Trophoblast cell (in vitro differentiated cells and primary cell): ENCODE data around the gene KDM4B.
"Not testable (repeated sequence)": the region's sequence is repeated elsewhere in the genome, so short reads cannot be mapped to it uniquely, and the experiment has no call there.

ENCODE experiments used
- DNase-seq, 2 donors: peaks; one replicate each; pipeline ENCODE4 v3.0.0-alpha.2; 2016
- H2AFZ ChIP-seq: 2 replicates; pipeline ENCODE4 v1.6.1; 2013; ENCODE audit warnings: low read length, moderate library complexity, mild to moderate bottlenecking; ENCODE audit not compliant: insufficient read depth, poor library complexity
- H2AK5ac ChIP-seq: 2 replicates; pipeline ENCODE4 v1.6.1; 2013; ENCODE audit warnings: mild to moderate bottlenecking, low read length
- H2BK120ac ChIP-seq: 2 replicates; pipeline ENCODE4 v1.6.1; 2013; ENCODE audit warnings: low read length, mild to moderate bottlenecking, moderate library complexity; ENCODE audit not compliant: insufficient read depth, poor library complexity
- H2BK12ac ChIP-seq: 2 replicates; pipeline ENCODE4 v1.6.1; 2013; ENCODE audit warnings: mild to moderate bottlenecking, low read length, moderate library complexity
- H2BK5ac ChIP-seq: 2 replicates; pipeline ENCODE4 v1.6.1; 2013; ENCODE audit warnings: low read length, low read depth, moderate library complexity, mild to moderate bottlenecking; ENCODE audit not compliant: poor library complexity
- H3K14ac ChIP-seq: 2 replicates; pipeline ENCODE4 v1.6.1; 2013; ENCODE audit warnings: mild to moderate bottlenecking, low read length
- H3K18ac ChIP-seq: 2 replicates; pipeline ENCODE4 v1.6.1; 2013; ENCODE audit warnings: mild to moderate bottlenecking, low read length
- H3K23ac ChIP-seq: 2 replicates; pipeline ENCODE4 v1.6.1; 2013; ENCODE audit warnings: low read length
- H3K27ac ChIP-seq: 2 replicates; pipeline ENCODE4 v1.5.1; 2013; ENCODE audit warnings: low read depth, mild to moderate bottlenecking, inconsistent platforms, low read length, moderate library complexity
- H3K27me3 ChIP-seq: 2 replicates; pipeline ENCODE4 v1.6.1; 2013; ENCODE audit warnings: inconsistent platforms, mild to moderate bottlenecking, low read length, moderate library complexity; ENCODE audit not compliant: insufficient read depth
- H3K36me3 ChIP-seq, 2 experiments: 1 replicate in 1 of 2; 2 replicates in 1 of 2; pipeline ENCODE4 v1.6.1; 2013; ENCODE audit warnings: low read length in 2 of 2, mild to moderate bottlenecking in 2 of 2, moderate library complexity in 1 of 2; ENCODE audit not compliant: insufficient read depth in 2 of 2, control insufficient read depth in 1 of 2
- H3K4ac ChIP-seq: 2 replicates; pipeline ENCODE4 v1.6.1; 2013; ENCODE audit warnings: low read depth, mild to moderate bottlenecking, low read length, moderate library complexity
- H3K4me1 ChIP-seq, 2 experiments: 1 replicate in 1 of 2; 2 replicates in 1 of 2; pipeline ENCODE4 v1.6.1; 2013; ENCODE audit warnings: low read length in 2 of 2, mild to moderate bottlenecking in 2 of 2, moderate library complexity in 1 of 2; ENCODE audit not compliant: insufficient read depth in 2 of 2, control insufficient read depth in 1 of 2
- H3K4me2 ChIP-seq: 2 replicates; pipeline ENCODE4 v1.6.1; 2013; ENCODE audit warnings: inconsistent platforms, mild to moderate bottlenecking, low read length, moderate library complexity
- H3K4me3 ChIP-seq: 2 replicates; pipeline ENCODE4 v1.5.1; 2013; ENCODE audit warnings: mild to moderate bottlenecking, low read depth, low read length, inconsistent platforms
- H3K79me1 ChIP-seq: one replicate; pipeline ENCODE4 v1.6.1; 2013; ENCODE audit warnings: low read length
- H3K79me2 ChIP-seq: 2 replicates; pipeline ENCODE4 v1.6.1; 2013; ENCODE audit warnings: low read length, mild to moderate bottlenecking; ENCODE audit not compliant: control insufficient read depth, insufficient read depth, poor library complexity
- H3K9ac ChIP-seq: 2 replicates; pipeline ENCODE4 v1.6.1; 2013; ENCODE audit warnings: mild to moderate bottlenecking, low read length
- H3K9me3 ChIP-seq: 2 replicates; pipeline ENCODE4 v1.6.1; 2013; ENCODE audit warnings: low read depth, mild to moderate bottlenecking, control low read depth, inconsistent platforms, low read length; ENCODE audit not compliant: insufficient read depth
- H4K12ac ChIP-seq: 2 replicates; pipeline ENCODE4 v1.6.1; 2013; ENCODE audit warnings: low read depth, mild to moderate bottlenecking, low read length, moderate library complexity
- H4K8ac ChIP-seq: 2 replicates; pipeline ENCODE4 v1.6.1; 2013; ENCODE audit warnings: low read depth, mild to moderate bottlenecking, low read length, moderate library complexity
- H4K91ac ChIP-seq: one replicate; pipeline ENCODE4 v1.6.1; 2013; ENCODE audit warnings: low read depth, mild to moderate bottlenecking, low read length, moderate library complexity
- WGBS: extraction: QIAGEN DNeasy Blood & Tissue Kit; methylation state at CpG from one replicate; pipeline ENCODE4 v1.1.7; 2013; ENCODE audit warnings: missing lambda C conversion rate; ENCODE audit not compliant: insufficient read length, insufficient coverage; ENCODE audit errors: extremely low coverage; 5-methylcytosine and 5-hydroxymethylcytosine counted together

Gene KDM4B

GRCh38 chr19:5155586-5156210, 186.8 kb downstream of the KDM4B start:
- H2BK5ac ChIP-seq, result no peak overlapping the region
- H2BK12ac ChIP-seq, result no peak overlapping the region
- H3K18ac ChIP-seq, result no peak overlapping the region
- H2AK5ac ChIP-seq, result no peak overlapping the region
- no peak for DNase-seq
- no peak overlapping the region for H3K14ac ChIP-seq
- no peak overlapping the region for H3K4me3 ChIP-seq
- H3K79me1 ChIP-seq, result no peaks in the 10 kb centered on the region
- no peaks in the 10 kb centered on the region for H3K27me3 ChIP-seq
- H4K12ac ChIP-seq, result no peak overlapping the region
- no peak overlapping the region for H4K8ac ChIP-seq
- H3K36me3 ChIP-seq, result peaks cover 6 to 14% of the 10 kb centered on the region in 2 experiments
- H3K9me3 ChIP-seq, result peaks cover 6% of the 10 kb centered on the region
- H3K4me2 ChIP-seq, result no peak overlapping the region
- H3K27ac ChIP-seq, result no peak overlapping the region
- H3K23ac ChIP-seq, result no peak overlapping the region
- no peak overlapping the region for H3K4ac ChIP-seq
- H3K4me1 ChIP-seq, result no peaks in the 10 kb centered on the region
- no CpG with 5 or more reads among the region's 10 CpGs for WGBS
- no peak overlapping the region for H4K91ac ChIP-seq
- H2AFZ ChIP-seq, result no peak overlapping the region
- no peak overlapping the region for H2BK120ac ChIP-seq
- no peak overlapping the region for H3K9ac ChIP-seq
- no peaks in the 10 kb centered on the region for H3K79me2 ChIP-seq

DNA sequence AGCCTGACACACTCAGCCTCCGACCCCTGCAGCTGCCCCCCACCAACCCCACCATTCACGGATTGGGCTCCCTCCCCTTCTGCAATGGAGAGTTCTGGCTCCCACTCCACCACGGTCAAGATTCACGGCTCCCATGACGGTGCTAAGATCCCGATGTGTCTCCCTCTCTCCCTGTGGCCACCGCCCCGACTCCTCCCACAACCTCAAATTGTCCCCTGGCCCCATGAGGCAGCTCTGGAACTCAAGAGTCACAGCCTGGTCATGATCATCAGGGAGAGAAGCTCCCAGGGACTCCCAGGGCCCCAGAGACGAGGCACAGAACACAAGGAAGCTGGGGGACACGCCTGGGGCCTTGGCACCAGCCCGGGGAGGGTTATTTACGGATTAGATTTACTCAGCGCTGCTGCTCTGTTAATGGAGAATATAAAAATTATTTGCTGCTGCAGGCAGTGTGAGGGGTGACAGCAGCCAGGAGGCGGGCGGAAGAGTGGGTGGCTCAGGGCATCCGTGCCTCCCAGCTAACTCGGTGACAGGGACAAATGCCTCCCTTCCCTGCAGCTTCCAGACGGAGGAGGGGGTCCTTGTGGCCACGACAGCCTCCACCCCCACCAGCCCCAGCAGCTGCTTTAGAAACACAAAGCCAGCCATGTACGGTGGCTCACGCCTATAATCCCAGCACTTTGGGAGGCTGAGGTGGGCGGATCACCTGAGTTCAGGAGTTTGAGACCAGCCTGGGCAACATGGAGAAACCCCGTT, 187.5 kb downstream of the KDM4B start:
- Histone ChIP-seq H3K79me2 (no peaks in the 10 kb centered on the region), H3K18ac (no peak overlapping the region), H4K12ac (no peak overlapping the region), H3K9me3 (peaks cover 6% of the 10 kb centered on the region), H2BK12ac (no peak overlapping the region), H3K4ac (no peak overlapping the region), H3K36me3 (peaks cover 5 to 7% of the 10 kb centered on the region in 2 experiments), H3K4me3 (no peak overlapping the region), H3K27me3 (no peaks in the 10 kb centered on the region), H3K4me1 (no peaks in the 10 kb centered on the region), H3K79me1 (no peaks in the 10 kb centered on the region), H4K8ac (no peak overlapping the region), H2BK120ac (no peak overlapping the region), H4K91ac (no peak overlapping the region), H3K27ac (no peak overlapping the region), H2AK5ac (no peak overlapping the region), H3K14ac (no peak overlapping the region), H2AFZ (no peak overlapping the region), H3K9ac (no peak overlapping the region), H3K4me2 (no peak overlapping the region), H2BK5ac (no peak overlapping the region), H3K23ac (no peak overlapping the region)
- no peak for DNase-seq
- no CpG with 5 or more reads among the region's 23 CpGs for WGBS

DNA sequence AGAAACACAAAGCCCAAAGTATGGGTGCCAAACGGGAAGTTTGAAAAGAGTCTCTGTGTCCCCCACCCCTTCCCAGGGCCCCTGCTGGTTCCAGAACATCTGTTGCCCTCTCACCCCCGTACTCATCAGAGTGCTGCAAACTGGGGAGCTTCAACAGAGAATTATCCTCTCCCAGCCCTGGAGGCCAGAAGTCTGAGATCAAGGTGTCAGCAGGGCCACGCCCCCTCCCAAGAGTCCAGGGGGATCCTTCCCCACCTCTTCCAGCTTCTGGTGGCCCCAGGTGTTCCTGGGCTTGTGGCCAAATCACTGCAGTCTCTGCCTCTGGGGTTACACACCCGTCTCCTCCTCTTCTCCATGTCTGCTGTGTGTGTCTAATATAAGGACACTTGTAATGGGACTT, 188.3 kb downstream of the KDM4B start:
- Histone ChIP-seq H3K18ac (no peak overlapping the region), H3K79me2 (no peaks in the 10 kb centered on the region), H2BK5ac (no peak overlapping the region)

GRCh38 chr19:5158549-5159134, 189.7 kb downstream of the KDM4B start:
- H4K91ac ChIP-seq, H3K9ac ChIP-seq, H3K14ac ChIP-seq, H3K27ac ChIP-seq, H3K4me1 ChIP-seq, H2AK5ac ChIP-seq, DNase-seq, H2AFZ ChIP-seq, H2BK120ac ChIP-seq, H3K4me3 ChIP-seq, H3K79me2 ChIP-seq, H3K27me3 ChIP-seq, H3K79me1 ChIP-seq, H4K12ac ChIP-seq, H2BK12ac ChIP-seq, H2BK5ac ChIP-seq, H3K9me3 ChIP-seq, H3K36me3 ChIP-seq, H3K4me2 ChIP-seq, H3K4ac ChIP-seq, H4K8ac ChIP-seq, H3K23ac ChIP-seq, H3K18ac ChIP-seq: not testable (repeated sequence)
- no CpG with 5 or more reads among the region's 7 CpGs for WGBS

More for the DNA sequence above, 188.3 kb downstream of the KDM4B start:
- Histone ChIP-seq H2BK12ac (no peak overlapping the region), H2AK5ac (no peak overlapping the region), H3K36me3 (peaks cover 2% of the 10 kb centered on the region in 2 experiments), H3K4me3 (no peak overlapping the region), H3K4me2 (no peak overlapping the region), H3K4me1 (no peaks in the 10 kb centered on the region), H3K23ac (no peak overlapping the region), H3K9me3 (peaks cover 6% of the 10 kb centered on the region), H3K14ac (no peak overlapping the region), H2BK120ac (no peak overlapping the region), H4K8ac (no peak overlapping the region), H3K27ac (no peak overlapping the region), H3K4ac (no peak overlapping the region), H3K27me3 (no peaks in the 10 kb centered on the region), H4K91ac (no peak overlapping the region), H4K12ac (no peak overlapping the region), H2AFZ (no peak overlapping the region), H3K9ac (no peak overlapping the region), H3K79me1 (no peaks in the 10 kb centered on the region)
- DNase-seq, result no peak
- no CpG with 5 or more reads among the region's 4 CpGs for WGBS
